Mesothelial cell of epicardium (in vitro differentiated cells): ENCODE data around the gene GFER. TPM values are rescaled to one million over a fixed set of nuclear protein-coding genes. Genes with fewer than 3 reads are reported as not detected.

Source experiments
- DNase-seq, 2 experiments: peaks; one replicate each; pipeline ENCODE4 v3.0.0; 2021; ENCODE audit warnings: low spot score in 2 of 2; ENCODE audit not compliant: unreplicated experiment in 2 of 2
- H3K27ac Mint-ChIP-seq: 2 replicates; pipeline ENCODE4 v1.8.0; 2021; ENCODE audit warnings: mixed read lengths
- H3K27me3 Mint-ChIP-seq: 2 replicates; pipeline ENCODE4 v1.8.0; 2021; ENCODE audit warnings: low read depth, mixed read lengths
- H3K36me3 Mint-ChIP-seq: 2 replicates; pipeline ENCODE4 v1.8.0; 2021; ENCODE audit warnings: mixed read lengths
- H3K4me1 Mint-ChIP-seq: 2 replicates; pipeline ENCODE4 v1.8.0; 2021; ENCODE audit warnings: mixed read lengths
- H3K4me3 Mint-ChIP-seq: 2 replicates; pipeline ENCODE4 v1.8.0; 2021; ENCODE audit warnings: mild to moderate bottlenecking, moderate library complexity, mixed read lengths
- H3K9me3 Mint-ChIP-seq: 2 replicates; pipeline ENCODE4 v1.8.0; 2021; ENCODE audit warnings: mixed read lengths
- CTCF ChIP-seq: fragments of 200-600 bp; sonication (generic); IDR thresholded peaks from one replicate; pipeline ENCODE4 v1.5.0; 2021; ENCODE audit warnings: antibody characterized with exemption; ENCODE audit not compliant: unreplicated experiment
- total RNA-seq: library from RNA; stranded (reverse); gene quantifications from 3 replicates; pipeline ENCODE4 v1.2.1, GENCODE V29; 2021

The GFER gene
- total RNA-seq, 1 donor from 2014 or later, result 23.7 TPM

DNA sequence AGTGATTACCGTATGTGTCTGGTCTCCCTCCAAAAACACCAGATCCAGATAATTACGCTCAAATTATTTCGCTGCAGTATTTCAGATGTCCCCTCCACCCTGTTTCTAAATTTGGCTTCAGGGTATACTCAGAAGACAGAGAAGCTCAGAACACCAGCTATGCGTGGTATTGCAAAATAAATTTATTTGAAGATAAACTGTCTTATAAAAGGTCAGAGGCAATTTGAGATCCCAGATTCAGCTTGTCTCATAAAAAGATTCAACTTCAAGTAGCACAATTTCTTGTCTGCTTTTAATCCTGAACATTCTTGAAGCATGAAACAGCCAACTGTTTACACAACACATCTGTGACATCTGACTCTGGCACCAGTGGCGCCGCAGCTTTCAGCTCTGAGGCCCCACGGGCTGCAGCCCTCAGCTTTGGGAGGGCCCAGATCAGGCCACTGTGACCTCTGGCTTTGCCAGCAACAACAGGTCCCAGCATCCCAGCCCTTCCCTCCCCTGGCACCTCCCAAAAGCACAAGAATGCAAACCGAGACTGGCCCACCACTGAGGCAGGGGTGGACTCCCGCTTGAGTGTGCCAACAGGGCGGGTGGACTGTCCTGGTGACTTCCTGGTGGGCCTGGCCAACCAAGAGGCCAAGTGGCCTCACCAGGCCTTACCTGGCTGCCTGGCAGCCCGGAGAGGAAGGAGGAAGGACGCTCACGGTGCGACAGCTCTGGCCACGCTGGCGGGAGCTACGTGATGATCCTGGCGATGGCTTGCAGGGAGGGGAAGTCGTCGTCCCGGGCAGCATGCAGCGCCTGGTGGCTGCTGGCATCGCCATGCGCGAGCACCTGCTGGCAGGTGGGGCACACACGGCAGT, 13.7 kb downstream of the GFER start:
- no peak for TF ChIP-seq CTCF
- Mint-ChIP-seq H3K27ac (no peak overlapping the region), H3K4me3 (no peak overlapping the region), H3K36me3 (peaks cover 20% of the 10 kb centered on the region), H3K4me1 (no peaks in the 10 kb centered on the region), H3K9me3 (no peaks in the 10 kb centered on the region), H3K27me3 (peaks cover 4% of the 10 kb centered on the region)
- no peak for DNase-seq

DNA sequence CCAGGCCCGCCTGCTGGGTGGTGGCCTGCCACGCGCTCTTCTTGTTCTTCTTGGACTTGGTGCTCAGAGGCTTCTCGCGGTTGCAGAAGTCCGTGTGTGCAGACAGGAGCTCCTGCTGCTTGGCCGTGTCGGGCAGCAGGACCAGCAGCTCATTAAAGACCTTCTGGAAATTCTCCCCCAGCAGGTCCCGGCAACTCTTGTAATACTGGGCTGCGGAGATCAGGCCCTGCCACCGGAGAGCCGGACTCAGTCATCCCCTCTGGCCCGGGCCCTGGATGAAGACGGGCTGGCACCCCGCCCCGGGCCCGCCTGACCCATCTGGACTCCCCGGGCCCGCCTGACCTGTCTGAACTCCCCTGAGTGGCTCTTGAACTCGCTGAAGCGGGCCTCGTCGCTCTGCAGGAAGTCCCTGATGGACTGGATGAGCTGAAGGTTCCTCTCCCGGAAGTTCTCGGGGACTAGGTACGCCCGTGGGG, 14.4 kb downstream of the GFER start:
- Mint-ChIP-seq H3K4me3 (no peak overlapping the region), H3K27ac (no peak overlapping the region)
- no peak for DNase-seq

DNA sequence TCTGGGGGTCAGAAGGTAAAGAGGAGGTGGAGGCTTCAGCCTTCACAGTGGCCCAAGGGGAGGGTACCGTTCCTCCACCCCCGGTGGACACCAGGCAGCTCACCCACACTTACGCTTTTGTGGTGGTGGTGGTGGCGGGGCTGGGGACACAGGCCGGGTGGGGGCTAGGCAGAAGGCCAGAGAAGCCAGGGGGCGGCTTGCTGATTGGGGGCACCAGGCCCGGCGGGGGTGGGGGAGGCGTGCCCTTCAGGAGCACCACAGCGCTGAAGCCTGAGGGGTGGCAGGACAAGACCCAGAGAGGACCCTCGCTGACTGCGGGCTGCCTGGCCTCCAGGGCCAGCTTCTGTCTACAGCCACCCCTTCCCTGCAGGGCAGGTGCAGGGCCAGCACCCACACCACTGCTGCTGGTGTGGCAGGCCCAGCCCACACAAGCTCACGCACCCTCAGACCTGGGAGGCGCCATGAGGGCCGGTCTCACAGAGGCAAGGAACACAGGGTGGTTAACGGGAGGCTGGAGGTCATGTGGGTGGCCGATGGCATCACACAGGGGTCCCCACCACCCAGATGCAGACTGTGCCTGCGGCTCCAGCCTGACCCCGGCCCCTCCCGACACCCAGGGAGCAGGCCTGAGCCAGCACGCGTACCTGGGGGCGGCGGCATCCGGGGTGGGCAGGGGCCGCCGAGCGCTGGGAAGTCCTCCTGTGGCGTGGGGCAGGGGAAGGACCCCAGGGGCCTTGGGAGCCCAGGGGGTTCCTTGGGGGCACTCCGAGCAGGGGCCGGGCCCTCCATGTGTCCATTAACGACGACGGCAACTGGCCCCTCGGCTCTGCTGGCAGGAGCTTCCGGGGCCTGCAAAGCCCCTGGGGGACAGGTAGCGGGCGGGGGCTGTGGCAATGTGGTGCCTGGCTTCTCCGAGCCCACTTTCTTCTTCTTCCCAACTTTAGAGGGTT, 15.1 kb downstream of the GFER start:
- H3K36me3 Mint-ChIP-seq, result peaks cover 20% of the 10 kb centered on the region
- DNase-seq, result no peak
- no peaks in the 10 kb centered on the region for H3K9me3 Mint-ChIP-seq
- no peaks in the 10 kb centered on the region for H3K27me3 Mint-ChIP-seq
- no peak overlapping the region for H3K27ac Mint-ChIP-seq
- H3K4me1 Mint-ChIP-seq, result no peaks in the 10 kb centered on the region
- no peak for TF ChIP-seq CTCF
- H3K4me3 Mint-ChIP-seq, result no peak overlapping the region

More for the DNA sequence above, 14.4 kb downstream of the GFER start:
- Mint-ChIP-seq H3K27me3 (peaks cover 2% of the 10 kb centered on the region), H3K4me1 (no peaks in the 10 kb centered on the region), H3K36me3 (peaks cover 20% of the 10 kb centered on the region), H3K9me3 (no peaks in the 10 kb centered on the region)
- TF ChIP-seq CTCF, result no peak

DNA sequence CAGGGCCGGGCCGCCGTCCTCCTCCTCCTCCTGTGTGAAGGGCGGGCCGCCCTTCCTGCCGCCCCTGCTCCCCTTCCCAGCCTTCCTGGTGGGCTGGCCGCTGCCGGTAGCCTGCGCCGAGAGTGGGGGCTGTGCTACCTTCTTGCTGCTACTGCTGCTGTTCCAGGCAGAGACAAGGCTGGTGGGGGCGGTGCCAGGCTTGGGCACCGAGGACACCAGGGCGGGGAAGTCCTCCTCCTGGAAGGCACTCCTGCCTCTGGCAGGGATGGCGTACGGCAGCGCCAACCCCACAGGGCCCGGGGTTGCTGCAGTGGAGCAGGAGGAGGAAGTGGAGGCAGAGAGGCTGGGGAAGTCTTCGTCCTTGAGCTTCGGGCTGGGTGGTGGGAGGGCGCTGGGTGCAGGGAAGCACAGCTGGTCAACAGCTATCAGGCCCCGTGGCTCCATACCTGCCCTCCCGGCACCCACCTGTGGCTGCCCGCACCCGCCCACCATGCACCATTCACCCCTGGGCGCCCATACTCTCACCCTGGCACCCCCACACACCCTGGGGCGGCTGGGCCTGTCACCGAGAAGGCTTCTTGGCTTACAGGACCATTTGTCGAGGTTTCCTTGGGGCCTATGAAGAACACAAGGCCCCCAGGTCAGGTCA, 16.0 kb downstream of the GFER start:
- no peak for TF ChIP-seq CTCF
- Mint-ChIP-seq H3K4me1 (peaks cover 2% of the 10 kb centered on the region), H3K4me3 (no peak overlapping the region), H3K9me3 (no peaks in the 10 kb centered on the region), H3K27ac (no peak overlapping the region), H3K36me3 (peaks cover 20% of the 10 kb centered on the region), H3K27me3 (no peaks in the 10 kb centered on the region)
- no peak for DNase-seq

- H3K27ac Mint-ChIP-seq, result no peak overlapping the region
- no peaks in the 10 kb centered on the region for H3K9me3 Mint-ChIP-seq
- TF ChIP-seq CTCF, result no peak
- peaks cover 13% of the 10 kb centered on the region for H3K36me3 Mint-ChIP-seq
- no peak overlapping the region for H3K4me3 Mint-ChIP-seq
- peaks cover 4% of the 10 kb centered on the region for H3K4me1 Mint-ChIP-seq
- H3K27me3 Mint-ChIP-seq, result no peaks in the 10 kb centered on the region
- no peak for DNase-seq
These were observed 17.0 kb downstream of the GFER start for GRCh38 chr16:2001035-2001434.
